ENCODE measurements around the gene ANAPC16.
A peak's percentile ranks its signal among the peaks of the same experiment; 100 is the strongest.

The ANAPC16 gene

GRCh38 chr10:72270607-72271281 lies 54.9 kb downstream of the ANAPC16 start:
- Histone ChIP-seq H2AFZ (ENCODE audit: low read depth, low read length, severe bottlenecking) (no peak overlapping the region), H3K27me3 (ENCODE audit: low read length) (no peaks in the 10 kb centered on the region), H3K79me2 (ENCODE audit: insufficient read depth, low read length) (no peaks in the 10 kb centered on the region; the same call in 1 of the 2 replicates), H3F3A (ENCODE audit: insufficient read depth) (peaks cover 9% of the 10 kb centered on the region), H3K27ac (ENCODE audit: low read depth, low read length) (no peak overlapping the region), H3K36me3 (ENCODE audit: low read length) (peaks cover 6% of the 10 kb centered on the region), H4K20me1 (ENCODE audit: low read depth, low read length) (no peaks in the 10 kb centered on the region), H3K9me2 (replicated peaks; ENCODE audit: insufficient read depth, low read length) (no peaks in the 10 kb centered on the region), H3K9me3 (ENCODE audit: insufficient read depth, low read length) (no peaks in the 10 kb centered on the region), H3K4me3 (ENCODE audit: insufficient read depth, low read length, poor library complexity, severe bottlenecking) (no peak overlapping the region), H3K4me2 (ENCODE audit: low read depth, low read length, poor library complexity, severe bottlenecking) (no peak overlapping the region), H3K9ac (ENCODE audit: low read length) (no peak overlapping the region)
- TF ChIP-seq EZH2phosphoT487 (conservative IDR thresholded peaks at IDR 0.05; ENCODE audit: low read length), result no peak
- TF ChIP-seq CTCF (IDR thresholded peaks at IDR 0.05; ENCODE audit: insufficient read depth, low read length, poor library complexity, severe bottlenecking), result no peak

- Histone ChIP-seq H3K9me2 (replicated peaks; ENCODE audit: insufficient read depth, low read length) (no peaks in the 10 kb centered on the region), H2AFZ (ENCODE audit: low read depth, low read length, severe bottlenecking) (no peak overlapping the region), H3K27ac (ENCODE audit: low read depth, low read length) (peak overlapping the region; percentile 41), H3K79me2 (ENCODE audit: insufficient read depth, low read length) (no peaks in the 10 kb centered on the region; the same call in 1 of the 2 replicates), H3K9me3 (ENCODE audit: insufficient read depth, low read length) (no peaks in the 10 kb centered on the region), H3K4me2 (ENCODE audit: low read depth, low read length, poor library complexity, severe bottlenecking) (peak overlapping the region; percentile 81), H3K9ac (ENCODE audit: low read length) (peak overlapping the region; percentile 82), H3K4me3 (ENCODE audit: insufficient read depth, low read length, poor library complexity, severe bottlenecking) (peak overlapping the region; percentile 55), H3K27me3 (ENCODE audit: low read length) (no peaks in the 10 kb centered on the region), H4K20me1 (ENCODE audit: low read depth, low read length) (no peaks in the 10 kb centered on the region), H3F3A (ENCODE audit: insufficient read depth) (peaks cover 29% of the 10 kb centered on the region), H3K36me3 (ENCODE audit: low read length) (peaks cover 6% of the 10 kb centered on the region)
- no peak for TF ChIP-seq EZH2phosphoT487 (conservative IDR thresholded peaks at IDR 0.05; ENCODE audit: low read length)
- no peak for TF ChIP-seq CTCF (IDR thresholded peaks at IDR 0.05; ENCODE audit: insufficient read depth, low read length, poor library complexity, severe bottlenecking)
Observed at GRCh38 chr10:72272689-72273409, 57.0 kb downstream of the ANAPC16 start.

GRCh38 chr10:72273410-72274212 lies 57.8 kb downstream of the ANAPC16 start, which contains the start of gene DDIT4:
DDIT4 (plus strand) TSS chr10:72273924; CDS start chr10:72274217, 293 bp downstream.
- no peaks in the 10 kb centered on the region; the same call in 1 of the 2 replicates for H3K79me2 ChIP-seq (ENCODE audit: insufficient read depth, low read length)
- H3K4me3 ChIP-seq (ENCODE audit: insufficient read depth, low read length, poor library complexity, severe bottlenecking), result peak within 1 kb of the TSS; percentile 66
- peak within 1 kb of the TSS; percentile 82 for H3K9ac ChIP-seq (ENCODE audit: low read length)
- H3K27ac ChIP-seq (ENCODE audit: low read depth, low read length), result peak within 1 kb of the TSS; percentile 50
- no peaks in the 10 kb centered on the region for H3K9me2 ChIP-seq (replicated peaks; ENCODE audit: insufficient read depth, low read length)
- H3K27me3 ChIP-seq (ENCODE audit: low read length), result no peaks in the 10 kb centered on the region
- H4K20me1 ChIP-seq (ENCODE audit: low read depth, low read length), result no peaks in the 10 kb centered on the region
- peak within 1 kb of the TSS; percentile 81 for H3K4me2 ChIP-seq (ENCODE audit: low read depth, low read length, poor library complexity, severe bottlenecking)
- no peak within 1 kb of the TSS for H2AFZ ChIP-seq (ENCODE audit: low read depth, low read length, severe bottlenecking)
- peaks cover 6% of the 10 kb centered on the region for H3K36me3 ChIP-seq (ENCODE audit: low read length)
- peaks cover 30% of the 10 kb centered on the region for H3F3A ChIP-seq (ENCODE audit: insufficient read depth)
- H3K9me3 ChIP-seq (ENCODE audit: insufficient read depth, low read length), result no peaks in the 10 kb centered on the region
- no peak for TF ChIP-seq EZH2phosphoT487 (conservative IDR thresholded peaks at IDR 0.05; ENCODE audit: low read length)
- TF ChIP-seq CTCF (IDR thresholded peaks at IDR 0.05; ENCODE audit: insufficient read depth, low read length, poor library complexity, severe bottlenecking), result no peak

All from SU-DHL-6 (cell line).